ENCODE data around the gene ATE1.

GRCh38 chr10:121787169-121787568 lies 140.7 kb downstream of the ATE1 start:
- TF ChIP-seq POLR2A (IDR thresholded peaks at IDR 0.05): no peak
- no peak for TF ChIP-seq CTCF (IDR thresholded peaks at IDR 0.05)

All from breast epithelium (tissue), 3 donors.